Measurements from ENCODE around the gene METTL1.

The METTL1 gene

DNA sequence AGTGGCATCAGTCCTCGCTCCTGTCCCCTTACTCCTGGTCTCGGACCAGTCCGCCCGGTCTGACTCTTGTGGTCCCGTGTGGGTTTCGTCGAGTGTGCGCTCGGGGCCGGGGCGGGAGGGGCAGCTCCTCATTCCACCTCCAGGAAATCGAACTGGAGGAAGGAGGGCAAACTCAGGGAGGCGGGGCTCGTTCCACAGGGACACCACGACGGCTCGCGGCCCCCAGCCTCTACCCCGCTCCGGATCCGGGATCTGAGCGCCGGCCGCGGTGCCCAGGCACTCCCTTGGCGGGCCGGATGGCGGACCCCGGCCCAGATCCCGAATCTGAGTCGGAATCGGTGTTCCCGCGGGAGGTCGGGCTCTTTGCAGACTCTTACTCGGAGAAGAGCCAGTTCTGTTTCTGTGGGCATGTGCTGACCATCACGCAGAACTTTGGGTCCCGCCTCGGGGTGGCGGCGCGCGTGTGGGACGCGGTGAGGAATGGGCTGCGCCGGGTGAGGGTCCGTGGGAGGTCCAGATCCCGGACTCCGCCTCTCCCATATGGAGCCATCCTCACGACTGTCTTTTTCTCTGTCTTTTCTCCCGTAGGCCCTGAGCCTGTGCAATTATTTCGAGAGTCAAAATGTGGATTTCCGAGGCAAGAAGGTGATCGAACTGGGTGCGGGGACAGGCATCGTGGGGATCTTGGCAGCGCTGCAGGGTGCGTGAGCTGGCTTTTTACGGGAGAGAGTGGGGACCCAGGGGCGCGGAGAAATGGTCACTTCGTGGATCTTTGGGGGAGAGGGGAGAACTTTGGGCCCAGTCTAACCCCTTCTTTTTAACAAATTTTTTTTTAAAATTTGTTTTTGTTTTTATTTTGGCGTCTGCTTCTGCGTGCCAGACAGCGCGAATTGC lies 771 bp upstream of the METTL1 start, which contains the start of gene EEF1AKMT3:
Gene EEF1AKMT3 (plus strand): TSS at position 186 of the 894 bp plus-strand sequence. CDS start 111 bp downstream, at position 297.
- H3K9me2 ChIP-seq (replicated peaks; ENCODE audit: insufficient read depth, low read length): no peaks in the 10 kb centered on the region
- no peaks in the 10 kb centered on the region for H3K27me3 ChIP-seq (ENCODE audit: low read length)
- no peaks in the 10 kb centered on the region for H4K20me1 ChIP-seq (ENCODE audit: low read depth, low read length)
- H3K9me3 ChIP-seq (ENCODE audit: insufficient read depth, low read length): no peaks in the 10 kb centered on the region
- H3K79me2 ChIP-seq (ENCODE audit: insufficient read depth, low read length): no peaks in the 10 kb centered on the region
- peak within 1 kb of the TSS; percentile 25 for H3K27ac ChIP-seq (ENCODE audit: low read depth, low read length)
- H2AFZ ChIP-seq (ENCODE audit: low read depth, low read length, severe bottlenecking): peak within 1 kb of the TSS; percentile 71
- TF ChIP-seq CTCF (IDR thresholded peaks at IDR 0.05; ENCODE audit: insufficient read depth, low read length, poor library complexity, severe bottlenecking) (no peak), EZH2phosphoT487 (conservative IDR thresholded peaks at IDR 0.05; ENCODE audit: low read length) (no peak)
- 0 out of 2 replicates have a peak, but pooled peaks cover 5% of the 10 kb centered on the region for H3F3A ChIP-seq (ENCODE audit: insufficient read depth)
- H3K9ac ChIP-seq (ENCODE audit: low read length): peak within 1 kb of the TSS; percentile 70
- H3K4me2 ChIP-seq (ENCODE audit: low read depth, low read length, poor library complexity, severe bottlenecking): peak within 1 kb of the TSS; percentile 97
- no peaks in the 10 kb centered on the region for H3K36me3 ChIP-seq (ENCODE audit: low read length)
- H3K4me3 ChIP-seq (ENCODE audit: insufficient read depth, low read length, poor library complexity, severe bottlenecking): peak within 1 kb of the TSS; percentile 84

- H3F3A ChIP-seq (ENCODE audit: insufficient read depth): 0 out of 2 replicates have a peak, but pooled peaks cover 5% of the 10 kb centered on the region
- H3K36me3 ChIP-seq (ENCODE audit: low read length): no peaks in the 10 kb centered on the region
- peak overlapping the region; percentile 84 for H3K4me3 ChIP-seq (ENCODE audit: insufficient read depth, low read length, poor library complexity, severe bottlenecking)
- peak overlapping the region; percentile 25 for H3K27ac ChIP-seq (ENCODE audit: low read depth, low read length)
- H3K9me3 ChIP-seq (ENCODE audit: insufficient read depth, low read length): no peaks in the 10 kb centered on the region
- peak overlapping the region; percentile 68 for H2AFZ ChIP-seq (ENCODE audit: low read depth, low read length, severe bottlenecking)
- peak overlapping the region; percentile 97 for H3K4me2 ChIP-seq (ENCODE audit: low read depth, low read length, poor library complexity, severe bottlenecking)
- H3K27me3 ChIP-seq (ENCODE audit: low read length): no peaks in the 10 kb centered on the region
- H3K9me2 ChIP-seq (replicated peaks; ENCODE audit: insufficient read depth, low read length): no peaks in the 10 kb centered on the region
- peak overlapping the region; percentile 70 for H3K9ac ChIP-seq (ENCODE audit: low read length)
- H3K79me2 ChIP-seq (ENCODE audit: insufficient read depth, low read length): no peaks in the 10 kb centered on the region
- TF ChIP-seq EZH2phosphoT487 (conservative IDR thresholded peaks at IDR 0.05; ENCODE audit: low read length) (no peak), CTCF (IDR thresholded peaks at IDR 0.05; ENCODE audit: insufficient read depth, low read length, poor library complexity, severe bottlenecking) (no peak)
- H4K20me1 ChIP-seq (ENCODE audit: low read depth, low read length): no peaks in the 10 kb centered on the region
Observed at GRCh38 chr12:57771236-57771872, 551 bp downstream of the METTL1 start.

GRCh38 chr12:57770734-57771133 lies 1.2 kb downstream of the METTL1 start:
- peak overlapping the region; percentile 84 for H3K4me3 ChIP-seq (ENCODE audit: insufficient read depth, low read length, poor library complexity, severe bottlenecking)
- H3F3A ChIP-seq (ENCODE audit: insufficient read depth): 0 out of 2 replicates have a peak, but pooled peaks cover 5% of the 10 kb centered on the region
- H4K20me1 ChIP-seq (ENCODE audit: low read depth, low read length): no peaks in the 10 kb centered on the region
- no peaks in the 10 kb centered on the region for H3K27me3 ChIP-seq (ENCODE audit: low read length)
- H3K9ac ChIP-seq (ENCODE audit: low read length): peak overlapping the region; percentile 70
- H3K4me2 ChIP-seq (ENCODE audit: low read depth, low read length, poor library complexity, severe bottlenecking): peak overlapping the region; percentile 97
- H3K9me3 ChIP-seq (ENCODE audit: insufficient read depth, low read length): no peaks in the 10 kb centered on the region
- no peaks in the 10 kb centered on the region for H3K9me2 ChIP-seq (replicated peaks; ENCODE audit: insufficient read depth, low read length)
- no peaks in the 10 kb centered on the region for H3K36me3 ChIP-seq (ENCODE audit: low read length)
- no peak overlapping the region for H3K27ac ChIP-seq (ENCODE audit: low read depth, low read length)
- no peaks in the 10 kb centered on the region for H3K79me2 ChIP-seq (ENCODE audit: insufficient read depth, low read length)
- no peak for TF ChIP-seq EZH2phosphoT487 (conservative IDR thresholded peaks at IDR 0.05; ENCODE audit: low read length)
- no peak overlapping the region for H2AFZ ChIP-seq (ENCODE audit: low read depth, low read length, severe bottlenecking)

All from SU-DHL-6 (cell line).